Kidney (tissue), 14 donors: ENCODE measurements around the gene LCLAT1. TPM values are rescaled to one million over a fixed set of nuclear protein-coding genes. Genes with fewer than 3 reads are reported as not detected.

Experiments
- DNase-seq, 5 donors: peaks; one replicate each; pipeline ENCODE4 v3.0.0-alpha.2; 2013 to 2020
- FAIRE-seq: peaks from 2 replicates; lab custom pipeline; 2012; peaks lifted over from hg19 to GRCh38; lab: Jason Lieb, UNC
- H3K27ac ChIP-seq, 2 donors: one replicate each; pipeline ENCODE4 v1.7.0; 2013; ENCODE audit warnings: low read depth in 2 of 2, low read length in 2 of 2, inconsistent platforms in 1 of 2
- H3K27me3 ChIP-seq: one replicate; pipeline ENCODE4 v1.7.1; 2013; ENCODE audit warnings: low read length, inconsistent platforms; ENCODE audit not compliant: control insufficient read depth, insufficient read depth
- H3K36me3 ChIP-seq, 3 donors: one replicate each; pipeline versions ENCODE4 v1.7.0 to v1.7.1; 2013; ENCODE audit warnings: low read length in 3 of 3, control low read depth in 1 of 3, inconsistent platforms in 1 of 3; ENCODE audit not compliant: insufficient read depth in 3 of 3, control insufficient read depth in 2 of 3
- H3K4me1 ChIP-seq, 3 donors: one replicate each; pipeline versions ENCODE4 v1.7.0 to v1.7.1; 2013; ENCODE audit warnings: low read length in 3 of 3, inconsistent platforms in 1 of 3, low read depth in 1 of 3; ENCODE audit not compliant: control insufficient read depth in 2 of 3, insufficient read depth in 2 of 3
- H3K4me3 ChIP-seq, 3 donors: one replicate each; pipeline versions ENCODE4 v1.7.0 to v1.8.1; 2013; ENCODE audit warnings: low read length in 3 of 3, control low read depth in 1 of 3, inconsistent platforms in 1 of 3
- H3K9ac ChIP-seq, 3 donors: one replicate each; pipeline versions ENCODE4 v1.7.0 to v1.7.1; 2013; ENCODE audit warnings: low read length in 3 of 3, control low read depth in 1 of 3, inconsistent platforms in 1 of 3
- H3K9me3 ChIP-seq, 3 donors: one replicate each; pipeline versions ENCODE4 v1.7.0 to v1.7.1; 2013; ENCODE audit warnings: low read length in 3 of 3, control low read depth in 1 of 3, inconsistent platforms in 1 of 3; ENCODE audit not compliant: control insufficient read depth in 2 of 3, insufficient read depth in 1 of 3
- intact Hi-C: fragments of 100-400 bp; cut with DNase I; formaldehyde crosslinking; loops from one replicate; pipeline ENCODE4 v1.11.1; 2022
- polyA plus RNA-seq: library from polyadenylated mRNA; stranded (reverse); fragments of 350-450 nt; fragmentation: Illumina TruSeq; extraction: RNeasy Lipid Tissue Mini Kit (QIAGEN cat#74804); gene quantifications from one replicate; pipeline ENCODE4 v1.2.3, GENCODE V29; 2014; ENCODE audit warnings: low read depth, low replicate concordance; ENCODE audit not compliant: insufficient read depth
- total RNA-seq: library from RNA; stranded (reverse); fragmentation: NEBNext Ultra II Directional; extraction: Animal tissue kit (Norgen Biotek cat#: 25700); gene quantifications from one replicate; pipeline ENCODE4 v1.2.1, GENCODE V29; 2021
- TF ChIP-seq, protein P1 (sequence below): IDR thresholded peaks from 3 replicates; pipeline ENCODE4 v1.5.1; 2012; ENCODE audit warnings: mild to moderate bottlenecking, moderate library complexity, borderline replicate concordance; ENCODE audit not compliant: insufficient read depth; ENCODE audit errors: extremely low read depth
- donor health status: control.
- donor health status: control.
- donor health status: control.
- donor health status: control.
- donor health status: control.
- donor health status: DM: yes; HTN: yes; CAD: no.
- donor health status: Normal renal cell carcinoma (clear cell type).

LCLAT1 gene
- total and polyA plus RNA-seq, 2 donors from 2014 or later: 5.6 to 19.4 TPM

- FAIRE-seq: no peak
- no peak for DNase-seq
- no peak overlapping the region for H3K27ac ChIP-seq
- H3K4me3 ChIP-seq: no peak overlapping the region
- intact Hi-C loops: no loop called here
- TF ChIP-seq, protein P1, sequence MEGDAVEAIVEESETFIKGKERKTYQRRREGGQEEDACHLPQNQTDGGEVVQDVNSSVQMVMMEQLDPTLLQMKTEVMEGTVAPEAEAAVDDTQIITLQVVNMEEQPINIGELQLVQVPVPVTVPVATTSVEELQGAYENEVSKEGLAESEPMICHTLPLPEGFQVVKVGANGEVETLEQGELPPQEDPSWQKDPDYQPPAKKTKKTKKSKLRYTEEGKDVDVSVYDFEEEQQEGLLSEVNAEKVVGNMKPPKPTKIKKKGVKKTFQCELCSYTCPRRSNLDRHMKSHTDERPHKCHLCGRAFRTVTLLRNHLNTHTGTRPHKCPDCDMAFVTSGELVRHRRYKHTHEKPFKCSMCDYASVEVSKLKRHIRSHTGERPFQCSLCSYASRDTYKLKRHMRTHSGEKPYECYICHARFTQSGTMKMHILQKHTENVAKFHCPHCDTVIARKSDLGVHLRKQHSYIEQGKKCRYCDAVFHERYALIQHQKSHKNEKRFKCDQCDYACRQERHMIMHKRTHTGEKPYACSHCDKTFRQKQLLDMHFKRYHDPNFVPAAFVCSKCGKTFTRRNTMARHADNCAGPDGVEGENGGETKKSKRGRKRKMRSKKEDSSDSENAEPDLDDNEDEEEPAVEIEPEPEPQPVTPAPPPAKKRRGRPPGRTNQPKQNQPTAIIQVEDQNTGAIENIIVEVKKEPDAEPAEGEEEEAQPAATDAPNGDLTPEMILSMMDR: no peak
- no peaks in the 10 kb centered on the region for H3K4me1 ChIP-seq
- no peaks in the 10 kb centered on the region for H3K9me3 ChIP-seq
- no peaks in the 10 kb centered on the region for H3K27me3 ChIP-seq
- no peaks in the 10 kb centered on the region for H3K36me3 ChIP-seq
- no peak overlapping the region for H3K9ac ChIP-seq
Observed at GRCh38 chr2:30647752-30648457, 200.9 kb downstream of the LCLAT1 start.

DNA sequence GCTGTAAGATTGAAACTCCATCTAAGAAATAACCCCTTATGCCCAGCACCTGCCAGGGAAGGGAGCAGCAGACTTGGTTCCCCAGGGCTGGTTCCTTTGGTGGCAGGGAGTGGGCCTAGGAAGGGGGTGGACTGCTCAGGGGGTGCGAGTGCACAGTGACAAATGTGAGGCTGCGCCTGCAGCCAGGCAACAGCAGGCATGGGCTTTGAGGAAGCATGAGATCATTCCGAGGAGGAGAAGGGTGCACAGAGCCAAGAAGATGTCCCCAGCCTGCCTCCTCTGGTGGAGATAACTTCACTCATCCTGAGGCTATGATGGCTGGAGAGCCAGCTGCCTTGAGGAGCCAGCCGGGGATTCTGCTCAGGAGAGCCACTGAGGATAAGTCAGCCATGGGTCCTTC is 202.2 kb downstream of the LCLAT1 start:
- H3K27me3 ChIP-seq: no peaks in the 10 kb centered on the region
- H3K4me3 ChIP-seq: no peak overlapping the region
- TF ChIP-seq, protein P1: no peak
- no peak overlapping the region for H3K9ac ChIP-seq
- no peaks in the 10 kb centered on the region for H3K36me3 ChIP-seq
- H3K9me3 ChIP-seq: no peaks in the 10 kb centered on the region
- FAIRE-seq (no peak), DNase-seq (no peak)
- H3K27ac ChIP-seq: no peak overlapping the region
- intact Hi-C loops: no loop called here
- no peaks in the 10 kb centered on the region for H3K4me1 ChIP-seq

DNA sequence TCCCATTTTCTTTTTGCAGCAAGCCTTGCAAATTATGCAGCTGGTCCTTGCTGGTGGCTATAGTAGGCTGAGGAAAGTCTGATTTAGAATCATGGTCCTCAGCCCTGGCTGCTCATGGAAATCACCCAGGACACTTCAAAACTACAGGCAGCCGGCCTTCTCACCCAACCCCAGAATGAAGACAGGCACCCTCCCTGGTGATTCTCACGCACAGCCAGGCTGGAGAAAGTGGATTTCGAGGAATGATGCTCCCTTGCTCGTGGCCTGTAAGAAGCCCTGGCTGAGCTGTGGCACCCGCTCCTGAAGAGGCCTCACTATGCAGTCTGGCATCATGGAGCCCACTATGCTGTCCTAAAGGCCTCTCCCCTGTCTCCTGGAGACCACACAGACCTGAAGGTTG is 202.8 kb downstream of the LCLAT1 start:
- no peak overlapping the region for H3K27ac ChIP-seq
- DNase-seq (no peak), FAIRE-seq (no peak)
- H3K4me1 ChIP-seq: no peaks in the 10 kb centered on the region
- no peak overlapping the region for H3K4me3 ChIP-seq
- H3K36me3 ChIP-seq: no peaks in the 10 kb centered on the region
- H3K9me3 ChIP-seq: no peaks in the 10 kb centered on the region
- TF ChIP-seq, protein P1: no peak
- no peaks in the 10 kb centered on the region for H3K27me3 ChIP-seq
- H3K9ac ChIP-seq: no peak overlapping the region
- intact Hi-C loops: no loop called here
